IPS-15b (cell line): ENCODE measurements around the gene SHISA4.

ENCODE experiments used
- H3K27me3 ChIP-seq: one replicate; pipeline ENCODE4 v1.6.1; 2013; ENCODE audit warnings: low read length; ENCODE audit not compliant: control insufficient read depth, insufficient read depth
- H3K36me3 ChIP-seq: one replicate; pipeline ENCODE4 v1.6.1; 2013; ENCODE audit warnings: low read length; ENCODE audit not compliant: control insufficient read depth, insufficient read depth
- H3K4me1 ChIP-seq: one replicate; pipeline ENCODE4 v1.6.1; 2013; ENCODE audit warnings: mild to moderate bottlenecking, low read length; ENCODE audit not compliant: control insufficient read depth, insufficient read depth
- H3K4me3 ChIP-seq: one replicate; pipeline ENCODE4 v1.5.1; 2013; ENCODE audit warnings: low read depth, low read length
- H3K9ac ChIP-seq: one replicate; pipeline ENCODE4 v1.6.1; 2013; ENCODE audit warnings: low read depth, mild to moderate bottlenecking, low read length
- H3K9me3 ChIP-seq: one replicate; pipeline ENCODE4 v1.6.1; 2013; ENCODE audit warnings: mild to moderate bottlenecking, low read length; ENCODE audit not compliant: control insufficient read depth, insufficient read depth

SHISA4 gene

GRCh38 chr1:201883786-201884185 lies 4.9 kb upstream of the SHISA4 start:
- no peaks in the 10 kb centered on the region for H3K9me3 ChIP-seq
- H3K4me3 ChIP-seq = no peak overlapping the region
- no peaks in the 10 kb centered on the region for H3K36me3 ChIP-seq
- peaks cover 15% of the 10 kb centered on the region for H3K27me3 ChIP-seq
- H3K9ac ChIP-seq = no peak overlapping the region
- H3K4me1 ChIP-seq = peaks cover 18% of the 10 kb centered on the region

- no peak overlapping the region for H3K9ac ChIP-seq
- H3K27me3 ChIP-seq = peaks cover 19% of the 10 kb centered on the region
- no peaks in the 10 kb centered on the region for H3K9me3 ChIP-seq
- peaks cover 19% of the 10 kb centered on the region for H3K4me1 ChIP-seq
- H3K4me3 ChIP-seq = no peak overlapping the region
- H3K36me3 ChIP-seq = no peaks in the 10 kb centered on the region
Observed at GRCh38 chr1:201884425-201884824, 4.3 kb upstream of the SHISA4 start.

- H3K4me1 ChIP-seq = peaks cover 22% of the 10 kb centered on the region
- no peak overlapping the region for H3K9ac ChIP-seq
- peaks cover 29% of the 10 kb centered on the region for H3K27me3 ChIP-seq
- H3K9me3 ChIP-seq = no peaks in the 10 kb centered on the region
- H3K36me3 ChIP-seq = peaks cover under 1% of the 10 kb centered on the region
- H3K4me3 ChIP-seq = no peak overlapping the region
Observed at GRCh38 chr1:201885531-201886075, 3.1 kb upstream of the SHISA4 start.

GRCh38 chr1:201886103-201886885 lies 2.4 kb upstream of the SHISA4 start:
- H3K9me3 ChIP-seq = no peaks in the 10 kb centered on the region
- H3K4me1 ChIP-seq = peaks cover 18% of the 10 kb centered on the region
- H3K4me3 ChIP-seq = no peak overlapping the region
- H3K9ac ChIP-seq = no peak overlapping the region
- H3K36me3 ChIP-seq = peaks cover 4% of the 10 kb centered on the region
- peaks cover 30% of the 10 kb centered on the region for H3K27me3 ChIP-seq

GRCh38 chr1:201887116-201887866 lies 1.4 kb upstream of the SHISA4 start:
- H3K9me3 ChIP-seq = no peaks in the 10 kb centered on the region

GRCh38 chr1:201889090-201889968 lies 631 bp downstream of the SHISA4 start:
- H3K4me3 ChIP-seq = peak overlapping the region; percentile 87
- H3K9ac ChIP-seq = peak overlapping the region; percentile 79
- H3K4me1 ChIP-seq = peaks cover 9% of the 10 kb centered on the region
- H3K36me3 ChIP-seq = peaks cover 4% of the 10 kb centered on the region
- no peaks in the 10 kb centered on the region for H3K9me3 ChIP-seq
- H3K27me3 ChIP-seq = peaks cover 30% of the 10 kb centered on the region

More at GRCh38 chr1:201887116-201887866, 1.4 kb upstream of the SHISA4 start:
- Histone ChIP-seq H3K4me1 (peaks cover 12% of the 10 kb centered on the region), H3K9ac (no peak overlapping the region), H3K4me3 (no peak overlapping the region), H3K27me3 (peaks cover 30% of the 10 kb centered on the region), H3K36me3 (peaks cover 4% of the 10 kb centered on the region)

- Histone ChIP-seq H3K36me3 (peaks cover 4% of the 10 kb centered on the region), H3K4me3 (no peak overlapping the region), H3K4me1 (peaks cover 9% of the 10 kb centered on the region), H3K9me3 (no peaks in the 10 kb centered on the region), H3K27me3 (peaks cover 30% of the 10 kb centered on the region), H3K9ac (no peak overlapping the region)
Observed at GRCh38 chr1:201890223-201890622, 1.5 kb downstream of the SHISA4 start.

GRCh38 chr1:201890806-201891450 lies 2.2 kb downstream of the SHISA4 start:
- H3K4me3 ChIP-seq = no peak overlapping the region
- peaks cover 30% of the 10 kb centered on the region for H3K27me3 ChIP-seq
- no peak overlapping the region for H3K9ac ChIP-seq
- no peaks in the 10 kb centered on the region for H3K9me3 ChIP-seq
- peaks cover 9% of the 10 kb centered on the region for H3K4me1 ChIP-seq
- peaks cover 4% of the 10 kb centered on the region for H3K36me3 ChIP-seq

GRCh38 chr1:201891451-201892045 lies 2.9 kb downstream of the SHISA4 start:
- peaks cover 12% of the 10 kb centered on the region for H3K4me1 ChIP-seq
- no peaks in the 10 kb centered on the region for H3K9me3 ChIP-seq
- no peak overlapping the region for H3K4me3 ChIP-seq
- H3K36me3 ChIP-seq = peaks cover 4% of the 10 kb centered on the region
- H3K9ac ChIP-seq = no peak overlapping the region
- peaks cover 30% of the 10 kb centered on the region for H3K27me3 ChIP-seq

GRCh38 chr1:201892211-201892610 lies 3.5 kb downstream of the SHISA4 start:
- Histone ChIP-seq H3K9ac (no peak overlapping the region), H3K4me1 (peaks cover 12% of the 10 kb centered on the region), H3K36me3 (peaks cover 4% of the 10 kb centered on the region), H3K27me3 (peaks cover 25% of the 10 kb centered on the region), H3K4me3 (no peak overlapping the region), H3K9me3 (no peaks in the 10 kb centered on the region)
